Natural killer cell (primary cell): ENCODE measurements around the gene SLC12A5. TPM values are rescaled to one million over a fixed set of nuclear protein-coding genes. Genes with fewer than 3 reads are reported as not detected.

ENCODE experiments used
- ATAC-seq, 3 donors: fragments of 150-1000 bp in 2 of 3; fragments of 200-7000 bp in 1 of 3; cut with Tn5 transposase; 1 replicate in 1 of 3; 2 replicates in 2 of 3; pipeline ENCODE4 v1.10.0; 2021; ENCODE audit warnings: mild to moderate bottlenecking in 2 of 3, moderate library complexity in 2 of 3
- DNase-seq, 2 donors: peaks; one replicate each; pipeline versions ENCODE4 v3.0.0 to v3.0.0-alpha.2; 2013 to 2021; ENCODE audit warnings: mixed read lengths in 1 of 2
- H3K27ac ChIP-seq: one replicate; pipeline ENCODE4 v1.5.1; 2013; ENCODE audit warnings: mild to moderate bottlenecking, low read length
- H3K27me3 ChIP-seq: one replicate; pipeline ENCODE4 v1.6.1; 2013; ENCODE audit warnings: low read length; ENCODE audit not compliant: control insufficient read depth, insufficient read depth
- H3K36me3 ChIP-seq: one replicate; pipeline ENCODE4 v1.6.1; 2013; ENCODE audit warnings: low read length; ENCODE audit not compliant: control insufficient read depth, insufficient read depth
- H3K4me1 ChIP-seq: one replicate; pipeline ENCODE4 v1.6.1; 2013; ENCODE audit warnings: low read length; ENCODE audit not compliant: control insufficient read depth, insufficient read depth
- H3K4me3 ChIP-seq: one replicate; pipeline ENCODE4 v1.5.1; 2013; ENCODE audit warnings: low read length
- H3K9me3 ChIP-seq: one replicate; pipeline ENCODE4 v1.6.1; 2013; ENCODE audit warnings: low read length; ENCODE audit not compliant: control insufficient read depth, insufficient read depth
- H3K27ac Mint-ChIP-seq, 2 donors: one replicate each; pipeline ENCODE4 v1.8.0; 2022; ENCODE audit warnings: mild to moderate bottlenecking in 2 of 2, mixed read lengths in 2 of 2, moderate library complexity in 1 of 2
- H3K27me3 Mint-ChIP-seq, 2 donors: one replicate each; pipeline ENCODE4 v1.8.0; 2022; ENCODE audit warnings: low read depth in 2 of 2, mixed read lengths in 2 of 2
- H3K36me3 Mint-ChIP-seq: one replicate; pipeline ENCODE4 v1.8.0; 2022; ENCODE audit warnings: mixed read lengths
- H3K4me1 Mint-ChIP-seq, 2 donors: one replicate each; pipeline ENCODE4 v1.8.0; 2022; ENCODE audit warnings: mixed read lengths in 2 of 2
- H3K4me3 Mint-ChIP-seq: one replicate; pipeline ENCODE4 v1.8.0; 2022; ENCODE audit warnings: mild to moderate bottlenecking, moderate library complexity, mixed read lengths
- H3K9me3 Mint-ChIP-seq, 2 donors: one replicate each; pipeline ENCODE4 v1.8.0; 2022; ENCODE audit warnings: mixed read lengths in 2 of 2
- WGBS: methylation state at CpG from one replicate; pipeline ENCODE4 v1.1.7; 2013; ENCODE audit warnings: missing lambda C conversion rate; ENCODE audit not compliant: insufficient coverage; 5-methylcytosine and 5-hydroxymethylcytosine counted together
- intact Hi-C: fragments of 100-400 bp; cut with micrococcal nuclease; formaldehyde crosslinking; loops from one replicate; pipeline ENCODE4 v1.14.2; 2022
- total RNA-seq, 4 donors: library from RNA; stranded (reverse); fragments of 120-200 nt in 1 of 4; gene quantifications; one replicate each; pipeline versions ENCODE4 v1.2.3 to v1.2.4, GENCODE V29; 2013 to 2022
- TF ChIP-seq, protein P1 (sequence below): fragments of 200-600 bp; IDR thresholded peaks from one replicate; pipeline ENCODE4 v1.8.0; 2022; ENCODE audit warnings: antibody characterized with exemption

SLC12A5 gene
- total RNA-seq, 3 donors from 2014 or later (not counting 1 experiment from before 2014, with no cell fraction given) = 0.85 TPM; not detected in 2

DNA sequence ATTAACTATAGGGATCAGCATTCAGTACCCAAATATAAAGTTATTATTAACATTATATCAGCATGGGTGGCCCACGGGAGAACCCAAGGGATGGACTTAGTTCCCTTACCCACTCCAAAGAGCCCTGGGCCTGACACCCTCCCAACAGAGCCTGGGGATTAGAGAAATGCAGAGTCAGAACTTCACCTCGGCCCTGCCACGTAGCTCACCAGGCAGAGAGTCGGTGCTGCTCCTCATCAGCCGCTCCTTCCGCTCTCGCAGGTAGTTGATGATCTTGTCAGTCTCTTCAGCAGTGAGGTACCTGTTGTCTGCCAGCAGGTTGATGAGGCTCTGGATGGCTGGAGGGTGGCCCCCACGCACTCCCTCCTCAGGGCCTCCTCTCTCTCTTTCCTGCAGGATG, 34.1 kb downstream of the SLC12A5 start:
- no peak for ATAC-seq
- intact Hi-C loops = no loop called here

DNA sequence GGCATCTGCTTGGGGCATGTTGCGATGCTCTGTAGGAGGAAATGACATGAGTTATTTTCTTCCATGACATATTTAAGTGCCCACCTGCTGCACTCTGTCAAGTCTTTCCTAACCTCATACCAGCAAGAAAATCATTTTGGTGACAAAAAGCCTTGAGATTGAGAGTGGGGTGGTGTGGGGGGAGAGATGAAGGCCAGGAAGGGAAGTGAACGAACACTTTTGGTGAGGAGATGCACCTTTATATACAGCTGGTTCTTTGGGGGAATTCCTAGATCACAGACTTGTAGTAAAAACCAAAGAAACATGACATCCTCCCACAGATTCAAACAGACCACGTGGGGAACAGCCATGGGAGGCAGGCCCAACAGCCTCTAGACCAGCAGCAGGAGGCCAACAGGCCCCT, 34.6 kb downstream of the SLC12A5 start:
- Histone ChIP-seq H3K36me3 (peaks cover 75% of the 10 kb centered on the region), H3K4me1 (peaks cover 22% of the 10 kb centered on the region), H3K9me3 (no peaks in the 10 kb centered on the region), H3K4me3 (no peak overlapping the region), H3K27me3 (peaks cover 4% of the 10 kb centered on the region), H3K27ac (no peak overlapping the region)
- DNase-seq (no peak), ATAC-seq (no peak)
- H3K27ac Mint-ChIP-seq = no peak overlapping the region
- peaks cover 30 to 38% of the 10 kb centered on the region in 2 donors for H3K4me1 Mint-ChIP-seq
- H3K27me3 Mint-ChIP-seq = peaks cover 8 to 16% of the 10 kb centered on the region in 2 donors
- intact Hi-C loops = no loop called here
- TF ChIP-seq, protein P1, sequence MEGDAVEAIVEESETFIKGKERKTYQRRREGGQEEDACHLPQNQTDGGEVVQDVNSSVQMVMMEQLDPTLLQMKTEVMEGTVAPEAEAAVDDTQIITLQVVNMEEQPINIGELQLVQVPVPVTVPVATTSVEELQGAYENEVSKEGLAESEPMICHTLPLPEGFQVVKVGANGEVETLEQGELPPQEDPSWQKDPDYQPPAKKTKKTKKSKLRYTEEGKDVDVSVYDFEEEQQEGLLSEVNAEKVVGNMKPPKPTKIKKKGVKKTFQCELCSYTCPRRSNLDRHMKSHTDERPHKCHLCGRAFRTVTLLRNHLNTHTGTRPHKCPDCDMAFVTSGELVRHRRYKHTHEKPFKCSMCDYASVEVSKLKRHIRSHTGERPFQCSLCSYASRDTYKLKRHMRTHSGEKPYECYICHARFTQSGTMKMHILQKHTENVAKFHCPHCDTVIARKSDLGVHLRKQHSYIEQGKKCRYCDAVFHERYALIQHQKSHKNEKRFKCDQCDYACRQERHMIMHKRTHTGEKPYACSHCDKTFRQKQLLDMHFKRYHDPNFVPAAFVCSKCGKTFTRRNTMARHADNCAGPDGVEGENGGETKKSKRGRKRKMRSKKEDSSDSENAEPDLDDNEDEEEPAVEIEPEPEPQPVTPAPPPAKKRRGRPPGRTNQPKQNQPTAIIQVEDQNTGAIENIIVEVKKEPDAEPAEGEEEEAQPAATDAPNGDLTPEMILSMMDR = no peak
- no peaks in the 10 kb centered on the region for H3K9me3 Mint-ChIP-seq
- 77% methylated on average over 3 of the region's 3 CpGs for WGBS
- peaks cover 50% of the 10 kb centered on the region for H3K36me3 Mint-ChIP-seq
- no peak overlapping the region for H3K4me3 Mint-ChIP-seq

More for the DNA sequence above, 34.1 kb downstream of the SLC12A5 start:
- no peak overlapping the region for H3K27ac Mint-ChIP-seq
- no peak overlapping the region for H3K4me3 Mint-ChIP-seq
- no peak for DNase-seq
- peaks cover 9% of the 10 kb centered on the region for H3K27me3 ChIP-seq
- H3K9me3 Mint-ChIP-seq = no peaks in the 10 kb centered on the region
- TF ChIP-seq, protein P1 = no peak
- peaks cover 27% of the 10 kb centered on the region for H3K4me1 ChIP-seq
- H3K9me3 ChIP-seq = no peaks in the 10 kb centered on the region
- no peak overlapping the region for H3K4me3 ChIP-seq
- peaks cover 50% of the 10 kb centered on the region for H3K36me3 Mint-ChIP-seq
- peaks cover 70% of the 10 kb centered on the region for H3K36me3 ChIP-seq
- no peak overlapping the region for H3K27ac ChIP-seq
- peaks cover 32 to 43% of the 10 kb centered on the region in 2 donors for H3K4me1 Mint-ChIP-seq
- H3K27me3 Mint-ChIP-seq = peaks cover 9 to 19% of the 10 kb centered on the region in 2 donors
- WGBS = 95% methylated on average over 8 of the region's 8 CpGs

DNA sequence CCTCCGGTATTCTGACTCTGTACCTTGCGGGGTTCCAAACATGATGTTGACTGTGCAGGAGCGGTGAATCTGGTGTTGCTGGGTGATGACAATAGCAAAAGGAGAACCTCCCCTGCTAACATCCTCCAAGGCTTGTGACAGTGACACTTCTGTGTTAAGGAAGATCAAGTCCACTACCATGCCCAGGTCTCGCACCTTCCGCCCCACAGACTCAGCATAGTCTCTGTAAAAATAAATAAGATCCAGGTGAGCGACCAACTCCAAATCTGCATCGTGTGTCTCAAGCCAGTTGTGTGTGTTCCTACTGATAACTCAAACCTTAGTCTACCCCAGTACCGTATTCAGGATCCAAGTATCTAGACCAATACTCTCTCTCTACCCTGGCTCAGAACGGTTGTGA, 36.0 kb downstream of the SLC12A5 start:
- TF ChIP-seq, protein P1 = no peak
- Mint-ChIP-seq H3K27ac (no peak overlapping the region), H3K36me3 (peaks cover 50% of the 10 kb centered on the region), H3K4me1 (peaks cover 17 to 28% of the 10 kb centered on the region in 2 donors), H3K9me3 (no peaks in the 10 kb centered on the region), H3K4me3 (no peak overlapping the region), H3K27me3 (peaks cover 0 to 4% of the 10 kb centered on the region in 2 donors)
- no peak overlapping the region for H3K27ac ChIP-seq
- H3K27me3 ChIP-seq = no peaks in the 10 kb centered on the region
- intact Hi-C loops = no loop called here
- H3K36me3 ChIP-seq = peaks cover 87% of the 10 kb centered on the region
- H3K9me3 ChIP-seq = no peaks in the 10 kb centered on the region
- peaks cover 14% of the 10 kb centered on the region for H3K4me1 ChIP-seq
- no peak for DNase-seq
- ATAC-seq = no peak
- no peak overlapping the region for H3K4me3 ChIP-seq
- 97% methylated on average over 9 of the region's 9 CpGs for WGBS

DNA sequence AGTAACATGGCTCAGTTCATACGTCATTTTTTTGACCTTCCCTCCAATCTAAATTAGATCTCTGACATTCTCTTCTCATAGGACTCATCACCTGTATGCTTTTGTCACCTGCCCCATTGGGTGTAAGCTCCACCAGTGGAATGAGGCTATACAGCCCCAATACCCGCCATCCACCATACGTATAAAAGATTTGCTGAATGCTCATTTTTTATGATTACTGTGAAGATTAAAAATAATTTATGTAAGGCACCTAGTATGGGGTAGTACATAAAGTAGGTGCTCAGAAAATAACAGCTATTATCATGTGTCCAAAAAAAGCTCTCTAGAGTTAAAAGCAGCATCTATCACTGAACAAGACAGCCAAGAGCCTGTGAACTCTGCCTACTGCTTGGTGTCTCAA, 36.7 kb downstream of the SLC12A5 start:
- no peak overlapping the region for H3K27ac ChIP-seq
- Mint-ChIP-seq H3K36me3 (peaks cover 45% of the 10 kb centered on the region), H3K4me3 (no peak overlapping the region), H3K27me3 (peaks cover 0 to under 1% of the 10 kb centered on the region in 2 donors), H3K4me1 (peaks cover 10 to 21% of the 10 kb centered on the region in 2 donors), H3K27ac (no peak overlapping the region), H3K9me3 (no peaks in the 10 kb centered on the region)
- peaks cover 93% of the 10 kb centered on the region for H3K36me3 ChIP-seq
- no peak overlapping the region for H3K4me3 ChIP-seq
- no peaks in the 10 kb centered on the region for H3K27me3 ChIP-seq
- intact Hi-C loops = no loop called here
- TF ChIP-seq, protein P1 = no peak
- peaks cover 7% of the 10 kb centered on the region for H3K4me1 ChIP-seq
- ATAC-seq (no peak), DNase-seq (no peak)
- no peaks in the 10 kb centered on the region for H3K9me3 ChIP-seq
- 100% methylated on average over 1 of the region's 3 CpGs for WGBS
